Measurements from ENCODE around the gene CORO2A. TPM values are rescaled to one million over a fixed set of nuclear protein-coding genes. Genes with fewer than 3 reads are reported as not detected.
A peak's percentile ranks its signal among the peaks of the same experiment; 100 is the strongest.
"Not testable (repeated sequence)": the region's sequence is repeated elsewhere in the genome, so short reads cannot be mapped to it uniquely, and the experiment has no call there.

Gene CORO2A
- polyA plus RNA-seq, 3 donors = 2.2 to 2.6 (median 2.5) TPM

DNA sequence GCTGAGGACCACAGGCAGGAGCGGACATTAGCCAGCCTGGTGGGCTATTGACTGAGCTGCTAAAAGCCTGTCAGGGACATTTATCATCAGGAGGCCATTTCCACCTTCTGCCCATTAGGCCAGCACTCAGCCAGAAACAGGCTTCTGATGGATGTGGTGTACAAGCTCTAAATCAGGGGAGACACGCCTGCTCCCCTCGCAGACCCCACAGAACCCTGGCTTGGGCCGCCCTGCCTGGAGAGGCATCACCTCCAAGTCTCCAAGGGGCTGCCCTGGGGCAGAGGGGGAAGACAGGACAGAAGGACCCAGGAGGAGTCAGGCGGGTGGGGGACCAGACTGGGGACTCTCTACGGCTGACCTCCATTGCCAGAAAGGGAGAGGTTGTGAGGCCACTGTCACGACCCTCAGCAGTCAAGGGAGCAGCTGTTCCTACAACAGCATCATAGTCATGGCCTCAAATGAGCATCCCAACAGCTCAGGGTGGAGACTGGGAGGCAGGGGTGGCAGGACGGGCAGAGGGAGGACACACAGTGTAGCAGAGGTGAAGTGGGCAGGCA lies 49.4 kb downstream of the CORO2A start:
- no peak for DNase-seq

DNA sequence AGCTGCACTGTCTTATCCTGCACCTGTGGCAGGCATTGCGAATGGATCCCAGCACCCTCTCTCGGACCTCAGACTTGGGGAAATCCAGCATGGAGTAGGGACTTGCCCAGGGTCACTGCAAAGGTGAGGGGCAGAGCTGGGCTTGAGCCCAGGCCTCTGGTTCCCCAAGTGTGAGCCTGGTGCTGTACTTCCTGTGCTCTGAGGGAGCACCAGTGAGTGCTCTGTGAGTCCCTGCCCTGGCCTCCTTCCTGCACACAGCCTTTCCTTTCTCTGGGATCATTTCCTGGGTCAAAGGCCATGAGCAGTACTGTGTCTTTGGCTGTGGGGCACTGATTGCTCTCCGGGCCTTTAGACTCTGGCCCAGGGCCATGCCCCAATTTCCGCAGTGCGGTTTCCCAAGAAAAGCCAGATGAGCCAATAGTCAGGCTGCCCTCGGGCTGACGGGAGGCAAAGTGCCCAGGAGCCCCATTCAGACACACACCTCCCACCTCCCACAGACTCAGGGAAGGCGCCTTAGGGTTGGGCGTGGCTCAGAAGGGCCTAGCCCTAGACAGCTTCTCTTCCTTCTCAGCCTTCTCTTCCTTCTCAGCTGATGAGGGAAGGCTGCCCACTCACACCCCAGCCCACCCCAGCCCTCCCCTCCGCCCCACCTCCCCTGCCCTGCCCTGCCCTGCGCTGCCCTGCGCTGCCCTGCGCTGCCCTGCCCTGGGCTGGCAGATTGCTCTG lies 50.1 kb downstream of the CORO2A start:
- DNase-seq = no peak

GRCh38 chr9:98140503-98140902 lies 51.9 kb downstream of the CORO2A start:
- DNase-seq = no peak

DNA sequence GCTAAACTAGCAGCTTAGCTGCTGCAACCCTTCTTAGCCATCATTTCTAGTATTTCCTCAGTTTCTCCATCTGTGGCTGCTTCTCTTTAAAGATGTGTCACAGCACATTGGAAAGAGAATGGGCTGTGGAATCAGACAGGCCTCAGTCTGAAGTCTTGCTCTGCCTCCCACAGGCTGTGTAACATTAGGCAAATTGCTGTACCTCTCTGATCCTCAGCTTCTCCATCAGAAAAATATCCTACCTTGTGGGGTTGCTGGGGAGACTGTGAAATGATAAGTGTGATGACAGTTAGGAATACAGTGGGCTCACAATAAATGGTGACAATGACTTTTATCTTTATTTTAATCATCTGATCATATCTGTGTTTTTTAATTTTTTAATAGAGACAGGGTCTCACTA lies 55.9 kb downstream of the CORO2A start:
- no peak for DNase-seq

GRCh38 chr9:98135938-98136337 lies 56.5 kb downstream of the CORO2A start:
- no peak for DNase-seq

DNA sequence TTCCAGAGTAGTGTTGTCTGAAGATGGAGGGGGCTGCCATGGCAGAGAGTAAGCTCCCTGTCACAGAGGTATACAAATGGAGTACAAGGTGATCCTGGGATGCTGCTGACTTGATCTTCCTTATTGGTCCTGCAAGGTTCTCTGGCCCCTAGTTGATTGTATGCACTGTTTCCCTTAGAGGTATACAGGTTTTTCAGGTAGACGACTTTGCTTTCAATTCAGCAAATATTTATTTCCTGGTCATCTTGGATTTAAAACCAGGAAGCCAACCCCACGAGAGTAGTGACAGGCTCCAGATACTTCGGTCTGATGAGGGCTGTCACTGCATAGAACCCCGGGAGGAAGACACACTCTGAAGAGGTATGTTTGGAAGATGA lies 56.9 kb downstream of the CORO2A start:
- DNase-seq = no peak

DNA sequence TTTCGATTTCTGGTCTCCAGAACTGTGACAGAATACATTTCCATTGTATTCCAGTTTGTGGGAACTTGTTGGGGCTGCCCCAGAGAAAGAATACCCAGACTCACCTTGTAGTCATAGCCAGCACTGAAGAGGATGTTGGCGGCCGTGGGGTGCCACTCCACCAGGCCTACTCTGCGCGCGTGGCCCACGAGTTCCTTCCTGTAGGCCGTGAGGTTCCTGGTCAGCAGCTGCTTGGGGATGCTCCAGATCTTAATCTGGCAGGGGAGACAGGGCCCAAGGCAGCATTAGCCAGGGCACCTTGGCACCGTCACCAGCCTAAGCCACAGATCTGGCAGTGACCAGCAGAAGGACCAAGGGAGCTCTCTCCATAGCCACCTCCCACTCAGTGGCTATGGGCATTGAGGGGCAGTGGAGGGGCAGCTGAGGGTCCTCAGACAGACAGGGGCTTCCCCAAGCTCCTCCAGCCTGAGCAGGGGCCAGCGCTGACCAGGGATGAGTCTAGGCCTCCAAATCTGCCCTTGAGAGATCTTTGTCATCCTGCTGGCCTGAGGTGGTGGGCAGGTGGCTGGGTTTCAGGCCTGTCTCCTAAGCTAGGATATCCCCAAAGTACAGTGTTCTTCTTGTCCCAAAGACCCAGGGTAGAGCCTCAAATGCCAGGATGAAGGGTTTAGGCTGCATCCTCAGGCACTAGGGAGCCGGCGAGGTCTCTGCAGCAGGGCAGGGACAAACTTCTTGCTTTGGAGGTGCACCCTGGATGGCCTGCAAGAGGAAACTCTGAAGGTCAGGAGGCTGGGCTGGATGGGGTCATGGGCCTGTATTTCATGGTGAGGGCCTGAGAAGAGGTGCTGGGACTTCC lies 57.5 kb downstream of the CORO2A start:
- DNase-seq = no peak

GRCh38 chr9:98132806-98133631 lies 59.4 kb downstream of the CORO2A start:
- no peak for DNase-seq

DNA sequence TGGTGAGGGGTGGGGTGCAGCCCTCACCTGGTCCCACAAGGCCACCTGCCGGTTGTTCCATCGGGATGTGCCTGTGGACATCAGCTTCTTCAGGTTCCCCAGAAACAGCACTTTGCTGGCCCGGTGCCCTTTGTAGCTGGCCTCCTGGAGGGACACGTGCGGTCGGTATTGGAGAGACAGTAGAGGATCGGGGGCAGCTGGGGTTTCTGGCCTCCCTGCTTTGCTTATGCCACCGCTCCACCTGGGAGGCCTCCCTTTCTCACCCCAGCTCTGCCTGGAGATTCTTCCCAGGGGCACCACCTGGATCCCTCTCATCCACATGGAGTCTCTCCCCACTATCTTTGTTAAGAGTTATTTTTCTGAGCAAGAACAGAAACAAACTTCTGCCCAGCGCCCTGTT lies 60.3 kb downstream of the CORO2A start:
- no peak for DNase-seq

- no peak for DNase-seq
Observed at GRCh38 chr9:98130576-98131228, 61.7 kb downstream of the CORO2A start.

- DNase-seq = not testable (repeated sequence)
Observed at GRCh38 chr9:98130060-98130459, 62.4 kb downstream of the CORO2A start.

DNA sequence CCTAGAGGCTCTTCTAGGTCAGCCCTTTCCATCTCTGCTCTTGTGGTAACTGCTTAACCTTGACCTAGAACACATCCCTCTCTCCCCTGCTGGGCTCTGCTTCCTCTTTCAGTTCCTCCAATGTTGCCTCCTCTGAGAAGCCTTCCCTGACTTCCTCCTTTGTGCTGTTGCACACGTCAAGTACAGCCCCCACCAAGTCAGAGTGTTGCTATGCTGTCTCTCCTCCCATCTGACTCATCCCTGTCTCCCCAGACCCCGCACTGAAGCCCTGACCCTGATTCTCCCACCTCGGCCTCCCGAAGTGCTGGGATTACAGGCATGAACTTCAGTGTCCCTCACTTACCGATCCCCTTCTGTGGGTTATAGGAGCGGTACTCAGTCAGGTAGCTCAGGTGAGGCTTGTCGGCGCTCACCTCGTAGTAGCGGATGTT lies 63.0 kb downstream of the CORO2A start:
- no peak for DNase-seq

GRCh38 chr9:98128316-98128715 lies 64.1 kb downstream of the CORO2A start:
- no peak for DNase-seq

DNA sequence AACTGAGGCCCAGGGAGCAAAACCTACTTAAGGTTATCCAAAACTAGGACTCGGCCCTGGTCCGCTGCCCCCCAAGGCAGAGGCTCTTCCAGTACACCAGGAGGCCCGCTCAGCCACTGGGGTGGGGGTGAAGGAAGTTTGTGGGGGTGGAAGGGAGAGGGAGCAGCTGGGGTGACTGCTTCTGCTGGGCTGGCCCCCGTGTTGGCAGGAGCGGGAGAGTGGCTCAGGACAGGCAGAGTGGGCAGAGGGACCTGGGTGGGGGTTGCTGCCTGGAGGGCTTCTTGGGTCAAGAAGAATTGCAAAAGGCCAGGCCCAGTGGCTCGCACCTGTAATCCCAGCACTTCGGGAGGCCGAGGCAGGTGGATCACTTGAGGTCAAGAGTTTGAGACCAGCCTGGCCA lies 65.2 kb downstream of the CORO2A start:
- no peak for DNase-seq

DNA sequence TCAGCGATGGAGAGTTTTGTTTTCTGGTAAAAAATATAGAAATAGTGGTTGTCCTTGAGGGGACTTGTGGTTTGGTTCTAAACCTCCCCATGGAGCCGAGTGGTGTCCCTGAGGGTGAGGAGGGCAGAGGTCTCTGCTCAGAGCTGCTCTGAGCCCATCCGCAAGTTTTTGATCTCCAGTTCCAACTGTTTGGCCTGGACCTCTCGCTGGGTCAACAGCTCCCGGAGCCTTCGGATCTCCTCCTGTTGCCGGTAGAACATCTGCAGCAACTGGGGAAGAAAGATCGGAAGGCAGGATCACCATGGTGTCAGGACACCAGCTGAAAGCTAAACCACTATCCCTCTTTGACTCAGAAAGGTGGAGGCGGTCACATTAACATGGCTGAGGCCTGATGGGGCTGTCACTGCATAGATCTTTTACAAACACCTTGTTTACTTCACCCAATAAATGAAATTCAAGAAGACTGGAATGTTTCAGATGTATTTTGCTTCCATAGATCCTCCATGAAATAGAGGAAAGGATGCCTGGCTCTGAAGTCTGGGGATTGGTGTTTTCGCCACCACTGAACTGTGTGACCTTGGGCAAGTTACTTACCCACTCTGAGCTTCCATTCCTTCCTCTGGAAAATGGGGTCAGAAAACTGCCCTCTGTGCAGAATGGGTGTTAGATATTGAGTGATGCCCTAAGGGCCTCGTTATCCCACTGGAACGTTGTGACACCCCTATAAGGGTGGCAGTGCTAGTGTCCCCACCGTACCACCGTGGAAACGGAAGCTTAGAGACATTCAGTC lies 67.6 kb downstream of the CORO2A start:
- DNase-seq = no peak

DNA sequence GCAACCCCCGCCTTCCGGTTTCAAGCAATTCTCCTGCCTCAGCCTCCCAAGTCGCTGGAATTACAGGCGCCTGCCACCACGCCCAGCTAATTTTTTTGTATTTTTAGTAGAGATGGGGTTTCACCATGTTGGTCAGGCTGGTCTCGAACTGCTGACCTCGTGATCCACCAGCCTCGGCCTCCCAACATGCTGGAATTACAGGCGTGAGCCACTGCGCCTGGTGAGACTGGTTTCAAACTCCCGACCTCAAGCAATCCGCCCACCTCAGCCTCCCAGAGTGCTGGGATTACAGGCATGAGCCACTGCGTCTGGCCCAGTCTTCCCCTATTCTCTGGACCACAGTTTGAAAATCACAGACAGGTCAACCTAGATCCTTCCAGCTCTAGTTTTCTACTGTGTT lies 68.3 kb downstream of the CORO2A start:
- not testable (repeated sequence) for DNase-seq

- DNase-seq = no peak
Observed at GRCh38 chr9:98121058-98121457, 71.4 kb downstream of the CORO2A start.

DNA sequence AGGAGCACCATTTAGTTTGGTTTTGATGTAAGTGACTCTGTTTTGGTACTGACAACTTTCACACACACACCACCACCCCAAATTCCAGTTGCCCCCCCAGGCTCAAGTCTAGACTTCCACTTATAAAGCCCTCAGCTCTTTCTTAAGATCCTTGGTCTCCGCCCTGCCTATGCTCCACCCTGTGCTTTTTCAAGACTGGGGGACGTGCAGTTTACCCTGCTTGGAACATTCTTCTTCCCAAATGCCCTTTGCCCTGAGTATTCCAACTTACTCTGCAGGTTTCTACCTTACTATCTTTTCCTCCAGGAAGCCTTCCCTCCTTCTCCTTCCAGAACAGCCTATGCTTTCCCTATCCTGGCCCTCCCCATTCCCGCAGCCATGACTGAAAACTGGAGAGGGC lies 72.0 kb downstream of the CORO2A start:
- no peak for DNase-seq

DNA sequence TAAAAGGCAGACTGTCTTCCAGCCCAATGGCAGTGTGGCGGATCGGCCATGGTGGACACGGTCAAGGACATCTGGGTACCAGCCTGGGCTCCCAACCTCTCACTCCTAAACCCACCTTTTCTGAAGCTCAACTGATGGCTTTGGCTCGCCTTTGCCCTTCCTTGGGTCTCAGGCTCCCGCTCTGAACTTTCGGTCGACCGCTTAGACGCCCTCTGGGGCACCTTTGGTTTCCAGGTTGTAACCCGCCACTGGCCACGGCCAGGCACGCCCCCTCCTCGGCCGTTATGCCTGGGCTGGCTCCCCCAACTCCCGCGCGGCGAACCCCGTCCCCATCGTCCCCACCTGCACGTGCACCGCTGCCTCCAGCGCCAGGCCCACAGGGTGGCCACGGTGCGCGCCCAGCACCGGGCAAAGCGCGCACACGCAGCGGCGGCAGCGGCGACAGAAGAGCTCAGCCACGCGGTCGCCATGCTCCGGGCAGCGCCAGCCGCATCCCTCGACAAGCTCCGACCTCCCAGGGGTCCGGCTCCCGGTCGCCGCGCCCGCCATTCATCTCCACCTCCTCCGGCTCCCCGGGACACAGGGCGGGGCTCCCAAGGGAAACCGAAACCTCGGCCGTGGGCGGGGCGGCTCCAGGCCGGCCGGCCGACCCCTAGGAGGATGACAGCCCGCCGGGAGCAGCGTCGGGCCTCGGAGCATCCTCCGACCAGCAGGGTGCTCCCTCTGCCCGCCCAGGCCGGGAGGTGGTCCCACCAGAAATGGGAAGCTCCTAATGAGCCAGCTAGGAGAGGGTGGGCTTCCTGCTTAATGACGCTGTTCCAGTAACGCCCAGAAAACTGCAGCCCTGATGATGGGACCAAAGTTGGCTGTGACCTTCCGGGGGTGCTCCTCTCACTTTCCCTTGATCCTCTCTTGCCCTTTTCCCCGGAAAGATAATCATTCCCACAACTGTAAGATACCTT lies 73.5 kb downstream of the CORO2A start, which contains the start of gene TRIM14:
TSS of gene TRIM14 (minus strand) at position 583 of the 962 bp plus-strand sequence. CDS start at position 549, 34 bp downstream.
- peak; percentile 48 for DNase-seq
